ENCODE data around the gene SIRT2.

DNA sequence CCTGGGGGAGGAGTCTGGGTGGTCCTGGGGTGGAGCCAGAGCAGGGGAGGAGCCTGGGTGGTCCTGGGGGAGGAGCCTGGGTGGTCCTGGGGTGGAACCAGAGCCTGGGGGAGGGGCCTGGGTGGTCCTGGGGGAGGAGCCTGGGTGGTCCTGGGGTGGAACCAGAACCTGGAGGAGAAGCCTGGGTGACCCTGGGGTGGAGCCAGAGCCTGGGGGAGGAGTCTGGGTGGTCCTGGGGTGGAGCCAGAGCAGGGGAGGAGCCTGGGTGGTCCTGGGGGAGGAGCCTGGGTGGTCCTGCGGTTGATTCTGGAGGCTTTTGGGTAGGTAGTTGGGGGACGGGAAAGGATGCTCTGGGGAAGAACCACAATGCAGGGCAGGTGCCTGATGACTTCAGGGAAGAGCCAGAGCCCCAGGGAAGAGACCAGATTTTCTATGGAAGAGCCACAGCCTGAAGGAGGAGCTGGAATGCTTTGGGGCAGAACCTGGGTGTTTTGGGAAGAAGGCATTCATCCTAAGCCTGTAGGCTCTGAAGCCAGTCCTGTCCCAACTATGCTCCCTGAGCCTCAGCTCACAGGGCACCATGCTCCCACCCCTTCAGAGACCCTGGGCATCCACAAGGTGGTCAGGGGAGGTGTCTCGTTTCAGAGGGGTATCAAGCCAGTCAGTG lies 46.3 kb upstream of the SIRT2 start:
- TF ChIP-seq, protein P1, sequence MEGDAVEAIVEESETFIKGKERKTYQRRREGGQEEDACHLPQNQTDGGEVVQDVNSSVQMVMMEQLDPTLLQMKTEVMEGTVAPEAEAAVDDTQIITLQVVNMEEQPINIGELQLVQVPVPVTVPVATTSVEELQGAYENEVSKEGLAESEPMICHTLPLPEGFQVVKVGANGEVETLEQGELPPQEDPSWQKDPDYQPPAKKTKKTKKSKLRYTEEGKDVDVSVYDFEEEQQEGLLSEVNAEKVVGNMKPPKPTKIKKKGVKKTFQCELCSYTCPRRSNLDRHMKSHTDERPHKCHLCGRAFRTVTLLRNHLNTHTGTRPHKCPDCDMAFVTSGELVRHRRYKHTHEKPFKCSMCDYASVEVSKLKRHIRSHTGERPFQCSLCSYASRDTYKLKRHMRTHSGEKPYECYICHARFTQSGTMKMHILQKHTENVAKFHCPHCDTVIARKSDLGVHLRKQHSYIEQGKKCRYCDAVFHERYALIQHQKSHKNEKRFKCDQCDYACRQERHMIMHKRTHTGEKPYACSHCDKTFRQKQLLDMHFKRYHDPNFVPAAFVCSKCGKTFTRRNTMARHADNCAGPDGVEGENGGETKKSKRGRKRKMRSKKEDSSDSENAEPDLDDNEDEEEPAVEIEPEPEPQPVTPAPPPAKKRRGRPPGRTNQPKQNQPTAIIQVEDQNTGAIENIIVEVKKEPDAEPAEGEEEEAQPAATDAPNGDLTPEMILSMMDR (IDR thresholded peaks at IDR 0.05), result no peak
- TF ChIP-seq POLR2A (IDR thresholded peaks at IDR 0.05), result no peak
